ENCODE measurements around the gene BCL2L15. TPM values are rescaled to one million over a fixed set of nuclear protein-coding genes. Genes with fewer than 3 reads are reported as not detected.

BCL2L15 gene
- total and polyA plus RNA-seq, 2 donors (not counting 3 experiments of a cell fraction or from before 2014, with no cell fraction given): 0.28 to 0.29 TPM

GRCh38 chr1:113895961-113896360, 8.6 kb upstream of the BCL2L15 start:
- intact Hi-C loops (cut with micrococcal nuclease): no loop called here

More at GRCh38 chr1:113895961-113896360, 8.6 kb upstream of the BCL2L15 start:
- no peaks in the 10 kb centered on the region for H3K9me1 ChIP-seq (replicated peaks; ENCODE audit: control insufficient read depth, extremely low read depth, insufficient read depth, low read length)
- peaks cover 5% of the 10 kb centered on the region for H3K4me1 ChIP-seq (ENCODE audit: control insufficient read depth, extremely low read depth, insufficient read depth, low read length)
- H2AFZ ChIP-seq (ENCODE audit: low read depth, low read length): no peak overlapping the region
- peaks cover 14 to 18% of the 10 kb centered on the region in 2 experiments for H3K36me3 ChIP-seq (ENCODE audit: control insufficient read depth in 2 of 2, extremely low read depth in 1 of 2, insufficient read depth in 2 of 2, low read length in 2 of 2)
- H3K4me2 ChIP-seq (ENCODE audit: insufficient read depth, low read length): no peak overlapping the region
- no TSS peak for BruUV-seq (replicated peaks)
- no peak overlapping the region for H3K27ac ChIP-seq (ENCODE audit: insufficient read depth, low read depth, low read length)
- no peak for TF ChIP-seq POLR2A (IDR thresholded peaks at IDR 0.05; ENCODE audit: low read depth, low read length)
- TF ChIP-seq MYC (IDR thresholded peaks at IDR 0.05; ENCODE audit: low read depth, low read length): no peak
- no peak for TF ChIP-seq GATA2 (IDR thresholded peaks at IDR 0.05; ENCODE audit: insufficient read depth, insufficient read length, low read depth, low read length)
- TF ChIP-seq, protein P1, sequence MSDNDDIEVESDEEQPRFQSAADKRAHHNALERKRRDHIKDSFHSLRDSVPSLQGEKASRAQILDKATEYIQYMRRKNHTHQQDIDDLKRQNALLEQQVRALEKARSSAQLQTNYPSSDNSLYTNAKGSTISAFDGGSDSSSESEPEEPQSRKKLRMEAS (IDR thresholded peaks at IDR 0.05; ENCODE audit: insufficient read depth, insufficient read length): no peak
- TF ChIP-seq EZH2 (IDR thresholded peaks at IDR 0.05; ENCODE audit: borderline replicate concordance, low read depth, low read length, severe bottlenecking): no peak
- TF ChIP-seq FOS (IDR thresholded peaks at IDR 0.05; ENCODE audit: borderline replicate concordance, insufficient read depth, low read length): no peak
- TF ChIP-seq, protein P2, sequence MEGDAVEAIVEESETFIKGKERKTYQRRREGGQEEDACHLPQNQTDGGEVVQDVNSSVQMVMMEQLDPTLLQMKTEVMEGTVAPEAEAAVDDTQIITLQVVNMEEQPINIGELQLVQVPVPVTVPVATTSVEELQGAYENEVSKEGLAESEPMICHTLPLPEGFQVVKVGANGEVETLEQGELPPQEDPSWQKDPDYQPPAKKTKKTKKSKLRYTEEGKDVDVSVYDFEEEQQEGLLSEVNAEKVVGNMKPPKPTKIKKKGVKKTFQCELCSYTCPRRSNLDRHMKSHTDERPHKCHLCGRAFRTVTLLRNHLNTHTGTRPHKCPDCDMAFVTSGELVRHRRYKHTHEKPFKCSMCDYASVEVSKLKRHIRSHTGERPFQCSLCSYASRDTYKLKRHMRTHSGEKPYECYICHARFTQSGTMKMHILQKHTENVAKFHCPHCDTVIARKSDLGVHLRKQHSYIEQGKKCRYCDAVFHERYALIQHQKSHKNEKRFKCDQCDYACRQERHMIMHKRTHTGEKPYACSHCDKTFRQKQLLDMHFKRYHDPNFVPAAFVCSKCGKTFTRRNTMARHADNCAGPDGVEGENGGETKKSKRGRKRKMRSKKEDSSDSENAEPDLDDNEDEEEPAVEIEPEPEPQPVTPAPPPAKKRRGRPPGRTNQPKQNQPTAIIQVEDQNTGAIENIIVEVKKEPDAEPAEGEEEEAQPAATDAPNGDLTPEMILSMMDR (IDR thresholded peaks at IDR 0.05; ENCODE audit: extremely low read depth in 1 of 2, insufficient read depth in 1 of 2, low read depth in 1 of 2, low read length in 2 of 2): no peak
- no peak for TF ChIP-seq POLR2AphosphoS5 (IDR thresholded peaks at IDR 0.05; ENCODE audit: insufficient read depth, low read depth, low read length)
- TF ChIP-seq JUN (IDR thresholded peaks at IDR 0.05; ENCODE audit: borderline replicate concordance, insufficient read depth, insufficient read length, low read depth): no peak
- no peaks in the 10 kb centered on the region for H3K9me3 ChIP-seq (replicated peaks; ENCODE audit: control insufficient read depth, insufficient read depth, low read length)
- POLR2A ChIA-PET: no interaction called here
- no peaks in the 10 kb centered on the region for H4K20me1 ChIP-seq (replicated peaks; ENCODE audit: control insufficient read depth, extremely low read depth, insufficient read depth, low read length)
- no peaks in the 10 kb centered on the region for H3K27me3 ChIP-seq (ENCODE audit: control insufficient read depth in 2 of 2, insufficient read depth in 2 of 2, low read length in 2 of 2)
- dilution Hi-C loops (cut with MboI; ENCODE audit: extremely low pct_ligation_motif_present, low sequenced_read_pairs): no loop called here
- DNase-seq (ENCODE audit: low read depth, low spot score) (peak; percentile 38), FAIRE-seq (peak; percentile 44)
- CTCF ChIA-PET: interaction anchor here (1.0 to 2.2 kb wide), 5 partner anchors 8 to 60 kb away, joined by 3 to 11 read pairs (median 4); partner anchors contain the start of gene AP4B1
- no peaks in the 10 kb centered on the region for H3K79me2 ChIP-seq (ENCODE audit: control insufficient read depth, insufficient read depth, low read length)
- no peak overlapping the region for H3K4me3 ChIP-seq (replicated peaks in 1 of 3; ENCODE audit: insufficient read depth in 1 of 3, low read depth in 1 of 3, low read length in 3 of 3)
- no peak overlapping the region for H3K9ac ChIP-seq (replicated peaks; ENCODE audit: extremely low read depth, insufficient read depth, low read length)

Data from endothelial cell of umbilical vein (primary cell).